Measurements from ENCODE around the gene EHMT1. TPM values are rescaled to one million over a fixed set of nuclear protein-coding genes. Genes with fewer than 3 reads are reported as not detected.

The EHMT1 gene
- total RNA-seq, 1 experiment from 2014 or later = 112 TPM

GRCh38 chr9:137649553-137649952 is 30.7 kb downstream of the EHMT1 start:
- H3K23me2 ChIP-seq (ENCODE audit: insufficient read length, low read depth, low read length, poor library complexity, severe bottlenecking) = no peaks in the 10 kb centered on the region
- no peaks in the 10 kb centered on the region for H3K27me3 Mint-ChIP-seq (ENCODE audit: low read depth)
- no peaks in the 10 kb centered on the region for H3K9me3 Mint-ChIP-seq
- H2BK15ac ChIP-seq (ENCODE audit: low read depth, low read length) = no peak overlapping the region
- no peak overlapping the region for H3K27ac ChIP-seq (ENCODE audit: insufficient read length, low read depth, low read length)
- H2AK5ac ChIP-seq (ENCODE audit: insufficient read length, low read length) = no peak overlapping the region
- H3K4me1 ChIP-seq (ENCODE audit: insufficient read depth, low read length) = no peaks in the 10 kb centered on the region; the same call in 1 of the 2 replicates
- peak overlapping the region in 2 of 3 experiments; percentile 69 to 93; a peak in 3 of 7 replicates for H3K27ac Mint-ChIP-seq
- no peaks in the 10 kb centered on the region for H3K9me3 ChIP-seq (ENCODE audit: control insufficient read depth, low read depth, low read length)
- no peak overlapping the region for H2BK120ac ChIP-seq (ENCODE audit: low read depth, low read length, poor library complexity, severe bottlenecking)
- H3K4me1 Mint-ChIP-seq = peaks cover 14 to 22% of the 10 kb centered on the region in 2 experiments
- DNase-seq = no peak
- H4K5ac ChIP-seq (ENCODE audit: insufficient read length, low read depth, low read length) = no peak overlapping the region
- peaks cover 1% of the 10 kb centered on the region for H4K20me1 ChIP-seq (ENCODE audit: control insufficient read depth, insufficient read depth, insufficient read length)
- H3K36me3 Mint-ChIP-seq (ENCODE audit: insufficient read depth in 1 of 3, low read depth in 3 of 3) = peaks cover 9 to 34% (median 17%) of the 10 kb centered on the region in 3 experiments; a peak in 6 of 7 replicates
- H3K23ac ChIP-seq (ENCODE audit: insufficient read length, low read depth, low read length) = no peak overlapping the region
- H3K18ac ChIP-seq (ENCODE audit: insufficient read length, low read depth, low read length) = no peak overlapping the region
- no peak overlapping the region for H4K8ac ChIP-seq (replicated peaks; ENCODE audit: insufficient read length, low read depth, low read length)
- no peak overlapping the region for H2AFZ ChIP-seq (ENCODE audit: low read length)
- no peaks in the 10 kb centered on the region for H3K27me3 ChIP-seq (ENCODE audit: insufficient read depth, low read length)
- H3K4ac ChIP-seq (ENCODE audit: low read depth, low read length) = no peak overlapping the region
- H3K4me2 ChIP-seq (ENCODE audit: insufficient read depth, insufficient read length, low read length) = no peak overlapping the region
- no peak overlapping the region for H3T11ph ChIP-seq (ENCODE audit: low read length)
- no peak overlapping the region for H3K4me3 Mint-ChIP-seq
- H3K79me2 ChIP-seq (ENCODE audit: insufficient read depth, low read length) = peaks cover 37% of the 10 kb centered on the region; the same call in 1 of the 2 replicates
- TF ChIP-seq CTCF (conservative IDR thresholded peaks at IDR 0.05) = no peak
- H3K79me1 ChIP-seq (ENCODE audit: insufficient read depth, low read depth, low read length, poor library complexity, severe bottlenecking) = peaks cover 13% of the 10 kb centered on the region
- H3K14ac ChIP-seq (ENCODE audit: insufficient read depth, low read length) = no peak overlapping the region
- WGBS (ENCODE audit: extremely low coverage, insufficient read length, low lambda C conversion rate) = no CpG with 5 or more reads among the region's 9 CpGs
- no peak overlapping the region for H4K91ac ChIP-seq (ENCODE audit: insufficient read length, low read depth, low read length)
- H3K9ac ChIP-seq (ENCODE audit: extremely low read depth, insufficient read length, low read length) = no peak overlapping the region
- no peak overlapping the region for H2BK20ac ChIP-seq (ENCODE audit: low read depth, low read length, poor library complexity, severe bottlenecking)
- H3K56ac ChIP-seq (ENCODE audit: insufficient read length, low read depth, low read length) = no peak overlapping the region
- H2BK5ac ChIP-seq (ENCODE audit: insufficient read length, low read length) = no peak overlapping the region
- H2BK12ac ChIP-seq (ENCODE audit: insufficient read length, low read depth, low read length) = no peak overlapping the region

Measured in H9 (cell line).